ACHN (cell line): ENCODE data around the gene TMEM229B.

Experiments
- DNase-seq: peaks from one replicate; pipeline ENCODE4 v3.0.0-alpha.2; 2015
- in situ Hi-C: cut with HindIII; loops from 2 replicates; pipeline ENCODE4 v1.10.0; 2017; ENCODE audit warnings: low sequenced_read_pairs, low pct_ligation_motif_present, low pct_unique_long_range_greater_than_20kb

The TMEM229B gene

GRCh38 chr14:67438969-67439368 lies 49.6 kb downstream of the TMEM229B start:
- no peak for DNase-seq
- in situ Hi-C loops, result no loop called here

GRCh38 chr14:67436006-67436866 lies 52.3 kb downstream of the TMEM229B start:
- in situ Hi-C loops, result no loop called here
- no peak for DNase-seq

GRCh38 chr14:67435603-67436002 lies 52.9 kb downstream of the TMEM229B start:
- DNase-seq, result no peak
- in situ Hi-C loops, result no loop called here

GRCh38 chr14:67432050-67432564 lies 56.4 kb downstream of the TMEM229B start:
- in situ Hi-C loops, result no loop called here
- no peak for DNase-seq

- in situ Hi-C loops, result no loop called here
- no peak for DNase-seq
These were observed 58.9 kb downstream of the TMEM229B start for GRCh38 chr14:67429510-67430205.

- in situ Hi-C loops, result no loop called here
- DNase-seq, result peak; percentile 45
These were observed 60.0 kb downstream of the TMEM229B start for GRCh38 chr14:67428501-67429031.

- in situ Hi-C loops, result no loop called here
- DNase-seq, result peak; percentile 75
These were observed 61.4 kb downstream of the TMEM229B start for GRCh38 chr14:67426983-67427606.

GRCh38 chr14:67426161-67426560 lies 62.4 kb downstream of the TMEM229B start:
- in situ Hi-C loops, result no loop called here
- no peak for DNase-seq

- in situ Hi-C loops, result no loop called here
- DNase-seq, result no peak
These were observed 62.9 kb downstream of the TMEM229B start for GRCh38 chr14:67425608-67426007.

GRCh38 chr14:67424539-67424938 lies 64.0 kb downstream of the TMEM229B start:
- in situ Hi-C loops, result no loop called here
- no peak for DNase-seq

GRCh38 chr14:67423424-67423823 lies 65.1 kb downstream of the TMEM229B start:
- DNase-seq, result no peak
- in situ Hi-C loops, result no loop called here

GRCh38 chr14:67421356-67422224 lies 66.9 kb downstream of the TMEM229B start:
- no peak for DNase-seq
- in situ Hi-C loops, result no loop called here
